NAMALWA (cell line): ENCODE results near the gene TRMT11.
"Not testable (repeated sequence)": the region's sequence is repeated elsewhere in the genome, so short reads cannot be mapped to it uniquely, and the experiment has no call there.

Source experiments
- DNase-seq: peaks from one replicate; pipeline ENCODE4 v3.0.0-alpha.2; 2015; ENCODE audit warnings: low spot score

The TRMT11 gene

DNA sequence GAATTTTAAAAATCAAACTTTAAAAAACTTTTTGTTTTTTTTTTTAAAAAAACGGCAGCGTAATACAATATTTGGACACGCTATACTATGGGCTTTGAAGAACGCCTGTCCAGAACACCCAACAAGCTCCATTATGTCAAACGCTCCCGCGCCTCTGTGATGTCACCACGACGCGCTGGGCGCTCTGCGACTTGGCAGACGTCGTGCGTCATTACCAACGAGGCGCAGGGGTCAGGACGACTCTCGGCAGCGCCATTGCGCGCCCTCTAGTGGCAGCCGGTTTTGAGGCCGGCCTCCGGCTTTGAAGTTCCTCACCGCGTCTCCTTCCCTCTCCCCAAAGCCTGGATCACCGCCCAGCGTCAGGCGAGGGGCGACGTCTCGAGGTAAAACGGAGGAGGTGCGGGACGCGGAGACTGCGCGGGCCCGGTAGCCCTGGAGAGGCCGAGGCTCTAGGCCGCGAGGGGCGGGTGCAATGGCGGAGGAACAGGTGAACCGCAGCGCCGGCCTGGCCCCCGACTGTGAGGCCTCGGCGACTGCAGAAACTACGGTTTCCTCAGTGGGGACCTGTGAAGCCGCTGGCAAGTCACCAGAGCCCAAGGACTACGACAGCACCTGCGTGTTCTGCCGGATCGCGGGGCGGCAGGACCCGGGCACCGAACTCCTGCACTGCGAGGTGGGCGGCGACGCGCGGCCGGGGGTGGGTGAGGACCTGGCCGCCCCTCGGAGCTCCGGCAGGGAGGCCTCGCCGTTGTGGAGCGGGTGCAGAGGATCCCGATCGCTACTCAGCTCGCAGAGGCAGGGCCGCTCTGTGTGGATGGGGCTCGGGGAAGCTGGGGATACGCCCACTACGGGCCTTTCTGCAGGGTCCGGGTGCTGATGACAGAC is 29.6 kb upstream of the TRMT11 start, which contains the start of gene HINT3:
Gene HINT3, plus strand, starts transcription at position 265 of the 885 bp plus-strand sequence. Its CDS starts 208 bp downstream, at position 473.
- DNase-seq: peak; percentile 99

DNA sequence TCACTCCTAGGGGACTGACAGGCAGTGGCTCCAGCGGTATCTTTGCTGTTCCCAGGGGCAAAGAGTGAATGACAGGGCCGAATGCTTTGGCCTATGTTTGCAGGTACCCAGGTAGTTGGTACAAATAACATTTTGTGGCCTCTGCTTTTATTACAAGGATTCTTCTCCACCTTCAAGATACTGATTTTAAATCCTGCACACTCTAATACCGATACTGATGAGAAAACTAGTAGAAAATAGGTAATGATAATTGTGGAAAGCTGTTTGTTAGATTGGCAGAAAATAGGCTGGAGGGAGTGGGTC is 29.0 kb upstream of the TRMT11 start:
- no peak for DNase-seq

DNA sequence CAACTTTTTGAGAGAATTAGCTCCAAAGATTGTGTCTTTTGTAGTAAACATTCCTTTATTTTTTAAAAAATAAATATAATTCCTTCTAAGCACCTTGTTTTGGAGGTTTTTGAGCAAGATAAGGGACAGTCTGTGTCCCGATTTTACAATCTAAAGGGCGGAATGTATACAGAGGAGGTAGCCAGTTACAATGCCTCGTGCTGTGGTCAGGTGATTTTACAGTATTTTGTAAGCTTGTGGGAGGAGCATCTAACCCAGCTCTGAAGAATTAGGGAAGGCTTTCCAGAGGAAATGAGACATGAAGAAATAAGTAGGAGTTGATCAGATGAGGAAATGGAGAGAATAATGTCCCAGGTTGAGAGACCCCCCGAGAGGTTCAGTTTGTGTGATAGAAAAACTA is 28.5 kb upstream of the TRMT11 start:
- DNase-seq: no peak

DNA sequence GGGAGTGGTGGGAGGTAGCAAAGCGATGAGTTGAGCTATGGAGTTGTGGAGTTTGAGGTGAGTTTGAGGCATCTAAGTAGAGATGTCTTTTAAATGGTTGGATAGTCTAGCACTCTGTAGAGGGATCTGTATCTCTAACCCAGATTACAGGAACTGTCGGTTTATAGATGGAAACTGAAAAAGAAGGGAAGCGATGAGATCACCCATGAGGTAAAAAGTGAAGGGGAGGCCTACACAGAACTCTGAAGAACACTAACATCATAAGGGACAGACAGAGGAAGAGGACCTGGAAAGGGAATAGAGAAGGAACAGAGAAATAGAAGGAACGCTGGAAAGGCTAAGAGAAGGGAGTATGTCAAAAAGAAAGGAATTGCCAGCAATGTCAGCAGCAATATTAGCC is 27.3 kb upstream of the TRMT11 start:
- DNase-seq: no peak

DNA sequence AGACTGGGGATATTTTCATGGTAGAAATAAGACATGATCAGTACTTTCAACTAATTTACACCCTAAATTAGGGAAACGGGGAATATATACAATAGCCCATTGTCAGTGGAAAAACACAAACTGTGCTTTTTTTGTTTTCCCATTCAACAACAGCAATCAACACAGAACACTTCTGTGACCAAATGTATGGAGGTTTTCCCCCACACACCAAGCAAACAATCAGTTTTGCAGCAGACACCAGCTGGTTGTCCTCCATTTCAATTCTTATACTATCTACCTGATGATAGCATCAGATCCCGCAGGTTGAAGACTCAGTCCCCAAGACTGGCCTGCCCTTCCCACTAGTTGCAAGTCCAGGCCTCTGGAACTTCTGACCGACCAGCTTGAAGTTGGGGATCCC is 25.2 kb upstream of the TRMT11 start:
- DNase-seq: no peak

DNA sequence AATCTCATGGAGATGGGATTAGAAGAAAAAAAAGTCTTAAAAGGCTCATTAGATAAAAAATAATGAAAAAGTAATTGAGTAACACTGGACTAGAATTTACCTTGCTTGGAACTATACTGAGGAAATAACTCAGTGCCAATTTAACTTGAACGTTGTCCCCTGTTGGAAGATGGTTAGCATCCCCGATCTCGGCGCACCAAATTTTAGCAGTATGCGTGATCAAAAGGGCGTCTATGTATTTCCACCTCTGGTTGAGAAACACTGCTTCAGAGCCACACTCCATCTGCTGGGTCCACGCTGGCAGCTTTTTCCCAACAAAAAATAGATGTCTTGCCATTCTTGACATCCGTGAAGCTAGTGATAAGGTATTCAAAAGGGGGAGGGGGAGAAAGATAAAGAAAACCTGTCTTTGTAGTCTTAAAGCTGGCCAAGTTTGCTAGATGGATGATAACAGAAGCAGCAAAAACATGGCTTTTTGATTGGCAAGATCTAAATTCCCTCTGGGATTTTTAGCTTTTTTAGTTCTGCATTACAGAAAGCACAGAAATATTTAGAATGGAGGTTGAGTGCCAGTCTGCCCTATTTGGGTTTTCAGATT is 23.3 kb upstream of the TRMT11 start:
- DNase-seq: no peak

DNA sequence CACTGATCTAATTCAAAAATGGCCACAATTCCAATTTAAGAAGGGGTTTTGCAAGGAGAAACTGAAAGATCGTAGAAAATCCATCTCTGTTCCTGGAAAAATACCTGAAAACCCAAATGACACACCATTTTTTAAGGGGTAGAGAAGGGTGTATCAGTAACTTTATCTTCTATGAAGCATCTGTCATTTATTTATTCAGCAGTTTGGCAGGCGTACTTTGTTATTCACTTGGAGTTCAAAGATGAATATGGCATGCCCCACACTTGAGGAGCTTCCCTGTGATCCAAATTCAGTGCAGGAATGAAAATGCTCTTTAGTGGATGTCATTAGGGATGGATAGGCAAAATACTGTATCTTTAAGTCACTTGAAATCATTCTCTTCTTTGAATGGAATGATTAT is 22.5 kb upstream of the TRMT11 start:
- DNase-seq: no peak

DNA sequence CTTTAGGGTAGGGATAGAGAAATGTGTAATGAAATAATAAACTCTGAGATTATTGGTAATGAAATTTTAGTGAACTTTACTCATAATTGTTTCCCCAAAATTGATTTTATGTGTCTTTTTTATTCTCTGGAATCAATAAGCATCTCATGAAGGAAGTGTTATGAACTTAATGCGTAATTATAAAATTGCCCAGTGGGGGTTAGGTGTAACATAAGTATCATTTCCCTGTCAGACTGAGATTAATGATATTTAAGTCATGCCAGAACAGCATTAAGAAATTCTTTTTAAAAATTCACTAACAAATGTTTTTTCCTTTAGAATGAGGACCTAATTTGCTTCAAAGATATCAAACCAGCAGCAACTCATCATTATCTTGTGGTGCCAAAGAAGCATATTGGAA is 19.8 kb upstream of the TRMT11 start:
- peak; percentile 51 for DNase-seq

DNA sequence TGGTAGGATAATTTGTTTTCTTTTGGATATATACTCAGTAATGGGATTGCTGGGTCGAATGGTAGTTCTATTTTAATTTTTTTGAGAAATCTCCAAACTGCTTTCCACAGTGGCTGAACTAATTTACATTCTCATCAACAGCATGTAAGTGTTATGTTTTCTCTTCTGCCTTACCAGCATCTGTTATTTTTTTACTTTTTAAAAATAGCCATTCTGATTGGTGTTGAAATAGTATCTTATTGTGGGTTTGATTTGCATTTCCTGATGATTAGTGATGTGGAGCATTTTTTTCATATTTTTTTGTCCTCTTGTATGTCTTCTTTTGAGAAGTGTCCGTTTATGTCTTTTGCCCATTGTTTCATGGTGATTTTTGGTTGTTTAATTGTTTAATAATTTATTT is 17.8 kb upstream of the TRMT11 start:
- DNase-seq: peak; percentile 56

DNA sequence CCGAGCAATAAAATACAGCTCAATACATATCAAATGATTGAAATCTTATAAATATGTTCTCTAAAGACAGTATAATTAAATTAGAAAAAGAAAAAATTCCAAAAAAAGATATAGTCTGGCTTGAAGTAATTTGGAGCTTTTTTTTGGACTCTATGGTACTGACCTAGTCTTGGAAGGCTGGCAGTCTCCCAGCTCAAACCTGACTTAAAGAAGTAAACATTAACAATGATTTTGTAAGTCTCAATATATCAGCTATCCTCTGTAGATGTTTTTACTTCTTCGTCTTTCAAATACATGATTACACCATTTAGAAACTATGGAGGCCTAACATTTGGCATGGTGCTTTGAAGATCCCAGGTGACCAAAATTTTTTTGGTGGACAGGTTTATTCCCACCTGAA is 15.6 kb upstream of the TRMT11 start:
- DNase-seq: no peak

DNA sequence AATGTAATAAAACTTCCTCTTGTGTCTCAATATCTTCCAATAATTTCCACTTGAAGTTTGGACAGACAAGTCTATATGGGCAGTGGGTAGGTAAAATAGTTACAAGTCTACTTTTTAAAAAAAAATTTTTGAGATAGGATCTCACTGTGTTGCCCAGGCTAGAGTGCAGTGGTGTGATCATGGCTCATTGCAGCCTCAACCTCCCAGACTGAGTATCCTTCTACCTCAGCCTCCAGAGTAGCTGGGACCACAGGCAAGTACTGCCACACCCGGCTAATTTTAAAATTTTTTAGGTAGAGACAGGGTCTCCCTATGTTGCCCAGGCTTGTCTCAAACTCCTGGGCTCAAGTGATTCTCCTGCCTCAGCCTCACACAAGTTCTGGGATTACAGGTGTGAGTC is 13.9 kb upstream of the TRMT11 start:
- DNase-seq: not testable (repeated sequence)

DNA sequence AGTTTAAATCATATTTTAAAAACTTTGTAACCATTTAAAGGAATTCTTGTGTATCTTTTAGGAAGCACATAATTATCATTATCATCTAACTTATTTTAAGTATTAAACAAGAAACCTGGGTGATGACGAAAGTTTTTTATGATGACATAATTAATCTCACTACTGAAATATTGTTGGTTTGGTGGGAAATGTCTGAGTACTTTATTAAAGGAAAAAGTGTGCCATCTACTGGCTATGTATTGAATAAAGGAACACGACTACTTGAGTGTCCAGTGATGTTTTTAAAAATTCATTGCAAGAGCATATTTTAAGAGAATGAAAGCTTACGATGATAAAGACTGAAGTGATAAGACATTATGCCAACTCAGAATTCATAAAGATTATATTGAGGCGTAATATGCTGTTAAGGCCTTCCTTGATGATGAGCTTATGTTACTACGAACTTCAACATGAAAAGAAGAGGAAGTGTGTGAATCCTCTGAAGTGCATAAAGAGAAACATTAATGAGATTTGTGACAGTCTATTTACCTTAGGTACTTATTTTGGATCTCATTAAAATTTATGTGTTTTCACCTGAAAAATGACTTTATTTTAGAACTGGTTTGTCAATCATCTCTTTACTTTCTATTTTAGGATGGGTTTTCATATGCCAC is 12.0 kb upstream of the TRMT11 start:
- DNase-seq: peak; percentile 84

DNA sequence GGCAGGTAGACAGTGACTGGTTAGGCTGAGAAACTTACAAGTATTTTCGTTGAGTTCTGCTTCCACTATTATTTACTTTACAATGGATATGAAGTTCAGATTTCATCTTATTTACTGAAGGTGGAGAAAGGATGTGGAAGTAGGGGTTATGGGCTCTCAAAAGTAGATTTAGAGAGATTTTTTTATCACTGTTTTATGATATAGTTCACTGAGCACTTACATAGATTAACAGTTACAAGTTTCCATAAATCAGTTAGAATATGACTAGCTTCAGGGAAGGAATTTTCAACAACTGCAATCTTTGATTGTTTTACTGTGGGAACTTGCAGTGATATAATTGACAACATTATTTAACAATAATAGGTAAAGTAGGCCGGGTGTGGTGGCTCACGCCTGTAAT is 7.2 kb upstream of the TRMT11 start:
- no peak for DNase-seq

DNA sequence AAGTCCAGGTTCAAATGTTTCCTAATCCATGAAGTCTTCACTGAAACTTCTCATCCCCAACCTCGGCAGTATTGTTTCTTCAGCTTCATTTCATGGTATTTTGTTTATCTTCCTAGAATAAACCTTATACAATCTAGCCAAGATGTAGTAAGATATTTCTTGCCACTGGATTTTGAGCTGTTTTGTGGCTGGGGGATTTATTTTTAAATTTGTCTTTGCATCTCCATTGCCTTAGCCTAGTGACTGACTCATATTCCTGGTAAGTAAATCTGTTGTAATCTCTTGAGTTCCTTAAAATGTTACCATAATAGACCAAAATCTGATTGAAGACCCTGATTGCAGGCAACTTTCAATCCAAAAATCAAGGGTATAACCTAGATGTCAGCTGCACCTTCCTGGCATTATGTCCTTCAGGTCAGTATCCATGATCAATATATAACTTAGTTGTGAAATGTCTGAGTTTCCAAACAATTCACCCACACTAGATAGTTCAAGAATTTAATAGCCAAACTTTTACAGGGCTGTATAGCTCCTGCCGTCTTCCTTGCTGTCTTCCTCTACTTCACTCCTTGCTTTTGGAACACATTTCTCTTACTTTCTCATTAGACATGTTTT is 4.7 kb upstream of the TRMT11 start:
- no peak for DNase-seq

DNA sequence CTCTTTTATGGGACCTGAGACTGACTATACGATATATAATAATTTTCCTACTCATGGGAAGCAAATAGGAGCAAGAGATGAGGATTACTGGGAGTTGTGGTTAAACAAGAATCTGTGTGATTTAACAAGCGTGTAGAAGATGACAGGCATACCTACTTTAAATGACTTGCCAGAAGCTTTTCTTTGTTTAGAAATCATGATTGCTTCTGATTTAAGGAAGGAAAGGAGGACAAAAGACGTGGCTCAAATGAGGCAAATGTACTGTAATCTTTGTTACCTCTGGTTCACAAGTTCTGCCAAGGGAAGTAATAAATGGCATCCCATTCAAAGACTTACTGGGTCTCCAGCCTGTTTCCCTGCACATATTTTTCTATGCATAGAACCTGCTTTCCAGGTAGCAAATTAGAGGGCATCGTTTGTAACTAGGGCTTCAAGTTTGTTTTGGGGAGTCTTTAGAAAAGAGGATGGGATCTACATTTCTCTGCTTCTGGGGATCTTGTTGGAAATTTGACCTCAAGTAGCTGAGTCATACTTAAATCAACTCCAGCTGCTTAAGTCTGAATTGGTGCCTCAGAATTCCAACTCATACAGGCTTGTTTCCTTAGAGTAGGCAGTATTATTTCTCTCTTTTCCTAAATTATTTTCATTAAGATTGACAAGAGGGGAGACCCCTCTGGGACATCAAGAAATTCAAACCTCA is 2.9 kb upstream of the TRMT11 start:
- no peak for DNase-seq

DNA sequence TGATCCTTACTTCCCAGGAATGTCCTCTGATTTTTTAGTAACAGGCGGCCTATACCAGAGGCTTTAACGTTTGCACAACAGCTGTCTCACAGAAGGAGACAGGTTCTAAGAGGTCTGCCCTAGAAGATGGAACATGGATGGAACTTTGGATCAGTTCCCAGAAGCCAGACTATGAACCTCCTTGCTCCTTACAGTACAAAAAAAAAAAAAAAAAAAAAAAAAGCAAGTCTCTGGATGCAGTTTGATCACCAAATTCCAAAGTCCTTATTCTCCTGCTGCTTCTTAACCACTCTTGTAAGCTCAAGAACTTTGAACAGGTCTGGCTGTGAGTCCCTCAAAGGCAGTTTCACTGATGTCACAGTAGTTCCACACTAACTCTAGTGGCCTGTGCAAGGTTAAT is 2.0 kb upstream of the TRMT11 start:
- no peak for DNase-seq

DNA sequence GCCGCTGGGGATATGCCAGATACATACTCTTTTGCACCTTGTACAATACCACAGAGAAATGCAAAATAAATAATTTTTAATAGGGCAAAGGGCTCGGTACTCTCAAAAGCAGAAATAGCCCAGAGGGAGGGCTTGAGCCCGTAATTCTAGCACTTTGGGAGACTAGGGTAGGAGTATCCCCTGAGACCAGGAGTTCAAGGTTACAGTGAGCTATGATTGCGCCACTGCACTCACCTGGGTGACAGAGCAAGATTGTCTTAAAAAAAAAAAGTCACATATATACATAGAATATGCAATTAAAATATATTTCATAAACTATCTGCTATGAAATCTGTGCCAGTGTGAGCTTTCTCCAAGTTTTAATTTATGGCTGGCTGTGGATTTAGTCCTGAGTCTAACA is 818 bp upstream of the TRMT11 start:
- DNase-seq: no peak

DNA sequence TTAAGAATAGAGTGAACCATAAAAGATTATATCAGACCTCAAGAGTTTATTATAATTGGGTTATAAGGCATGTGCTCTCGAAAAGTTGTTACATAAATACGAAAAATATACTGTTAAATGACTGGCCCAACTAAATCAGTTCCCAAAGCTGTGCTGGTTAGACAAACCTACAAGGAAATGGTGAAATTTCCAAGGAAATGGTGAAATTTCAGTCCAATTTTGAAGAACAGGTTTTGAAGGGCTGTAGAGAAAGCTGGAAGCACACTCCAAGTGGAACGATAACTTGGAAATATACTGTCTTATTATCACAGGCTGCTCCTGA is 400 bp upstream of the TRMT11 start:
- DNase-seq: no peak

DNA sequence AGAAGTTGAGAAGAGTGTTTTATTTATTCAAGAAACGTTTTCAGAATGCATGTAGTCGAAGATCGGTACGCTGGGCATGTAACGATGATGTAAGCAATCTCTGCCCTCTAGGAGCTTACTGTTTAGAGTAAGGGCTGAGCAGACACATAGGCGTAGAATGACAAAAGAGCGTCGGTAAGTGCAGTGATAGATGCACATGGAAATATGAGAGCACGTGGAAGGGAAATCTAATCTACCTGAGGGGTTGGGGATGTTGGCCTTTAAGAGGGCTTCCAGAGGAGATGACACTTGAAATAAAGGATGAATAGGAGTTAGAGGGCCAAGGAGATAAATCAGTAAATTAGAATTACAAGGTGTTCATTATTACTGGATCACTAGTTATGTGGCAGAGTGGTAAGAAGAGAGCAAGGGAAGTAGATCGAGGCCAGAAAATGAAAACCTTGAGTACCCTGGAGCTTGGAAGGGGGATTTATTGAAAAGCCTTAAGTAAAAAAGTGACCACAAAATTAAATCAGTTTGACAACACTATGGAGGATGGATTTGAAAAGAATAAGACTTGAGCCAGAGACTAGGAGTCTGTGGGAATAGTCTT is 782 bp downstream of the TRMT11 start:
- no peak for DNase-seq

DNA sequence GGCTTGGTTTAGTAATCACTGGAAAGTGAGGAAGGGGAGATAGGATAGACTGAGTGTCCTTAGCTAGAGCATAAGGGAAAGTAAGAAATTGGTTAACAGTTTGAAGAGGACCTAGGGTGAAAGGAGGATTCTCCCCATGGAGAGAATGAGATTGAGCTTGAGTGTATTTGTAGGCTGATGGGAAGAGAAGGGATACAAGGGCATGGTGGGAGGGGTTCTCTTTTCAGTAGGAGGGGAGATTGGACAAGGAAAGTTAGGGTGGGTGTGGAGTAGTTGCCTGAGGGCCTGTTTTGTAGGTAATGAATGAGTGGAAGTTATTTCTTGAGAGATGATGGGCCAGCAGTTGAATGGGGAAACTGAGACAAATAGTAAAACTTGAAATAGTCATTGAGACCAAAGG is 1.9 kb downstream of the TRMT11 start:
- no peak for DNase-seq

DNA sequence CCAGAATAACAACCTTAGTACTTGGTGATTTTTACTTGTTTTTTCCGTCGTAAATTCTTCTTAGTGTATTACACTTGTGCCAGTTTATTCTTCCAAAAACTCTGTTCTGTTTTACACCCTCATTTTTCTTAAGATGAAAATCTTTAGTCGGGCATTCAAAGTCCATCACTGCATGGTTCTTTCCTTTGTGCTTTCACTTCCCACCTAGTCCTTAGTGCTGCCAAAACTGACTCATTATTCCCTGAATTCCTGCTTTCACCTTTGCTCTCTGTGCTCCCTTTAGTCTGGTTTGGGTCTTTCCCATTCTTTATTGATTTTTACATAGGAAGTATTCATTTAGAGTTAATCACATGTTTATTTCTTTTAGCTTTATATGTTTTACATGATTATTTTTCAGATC is 3.3 kb downstream of the TRMT11 start:
- DNase-seq: no peak

DNA sequence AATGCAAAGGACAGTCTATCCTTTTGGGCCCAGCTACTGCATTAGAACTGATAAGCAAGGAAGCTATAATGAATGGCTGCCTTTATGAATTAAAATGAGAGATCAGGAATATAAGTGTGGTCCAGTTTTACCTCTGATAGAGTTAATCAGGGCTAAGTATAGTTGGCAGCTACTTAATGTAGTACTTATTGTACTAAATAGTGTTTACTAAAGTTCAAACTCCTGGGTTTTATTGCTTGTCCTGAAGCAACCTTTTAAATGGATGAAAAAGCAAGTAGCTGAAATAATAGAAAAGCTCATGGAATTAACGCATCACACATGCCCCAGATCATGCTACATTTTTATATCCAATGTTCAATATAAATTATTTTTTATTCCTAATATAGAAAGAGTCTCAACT is 5.3 kb downstream of the TRMT11 start:
- DNase-seq: no peak
